ENCODE data around the gene UBE2R2. TPM values are rescaled to one million over a fixed set of nuclear protein-coding genes. Genes with fewer than 3 reads are reported as not detected.
"Not testable (repeated sequence)": the region's sequence is repeated elsewhere in the genome, so short reads cannot be mapped to it uniquely, and the experiment has no call there.

The UBE2R2 gene
- total RNA-seq, 1 donor from 2014 or later, result 90.1 TPM

GRCh38 chr9:33818847-33819500 is 2.0 kb downstream of the UBE2R2 start:
- H3K4me3 Mint-ChIP-seq (ENCODE audit: unreplicated experiment), result peak overlapping the region; percentile 96
- peak overlapping the region; percentile 93 for H3K27ac Mint-ChIP-seq (ENCODE audit: unreplicated experiment)
- peaks cover 8% of the 10 kb centered on the region for H3K9me3 Mint-ChIP-seq (ENCODE audit: unreplicated experiment)
- H3K27me3 Mint-ChIP-seq (ENCODE audit: unreplicated experiment), result peaks cover 10% of the 10 kb centered on the region
- DNase-seq, result no peak
- H3K4me1 Mint-ChIP-seq (ENCODE audit: low read depth, unreplicated experiment), result peaks cover 13% of the 10 kb centered on the region
- TF ChIP-seq, protein P1, sequence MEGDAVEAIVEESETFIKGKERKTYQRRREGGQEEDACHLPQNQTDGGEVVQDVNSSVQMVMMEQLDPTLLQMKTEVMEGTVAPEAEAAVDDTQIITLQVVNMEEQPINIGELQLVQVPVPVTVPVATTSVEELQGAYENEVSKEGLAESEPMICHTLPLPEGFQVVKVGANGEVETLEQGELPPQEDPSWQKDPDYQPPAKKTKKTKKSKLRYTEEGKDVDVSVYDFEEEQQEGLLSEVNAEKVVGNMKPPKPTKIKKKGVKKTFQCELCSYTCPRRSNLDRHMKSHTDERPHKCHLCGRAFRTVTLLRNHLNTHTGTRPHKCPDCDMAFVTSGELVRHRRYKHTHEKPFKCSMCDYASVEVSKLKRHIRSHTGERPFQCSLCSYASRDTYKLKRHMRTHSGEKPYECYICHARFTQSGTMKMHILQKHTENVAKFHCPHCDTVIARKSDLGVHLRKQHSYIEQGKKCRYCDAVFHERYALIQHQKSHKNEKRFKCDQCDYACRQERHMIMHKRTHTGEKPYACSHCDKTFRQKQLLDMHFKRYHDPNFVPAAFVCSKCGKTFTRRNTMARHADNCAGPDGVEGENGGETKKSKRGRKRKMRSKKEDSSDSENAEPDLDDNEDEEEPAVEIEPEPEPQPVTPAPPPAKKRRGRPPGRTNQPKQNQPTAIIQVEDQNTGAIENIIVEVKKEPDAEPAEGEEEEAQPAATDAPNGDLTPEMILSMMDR (IDR thresholded peaks at IDR 0.05; ENCODE audit: partially characterized antibody, unreplicated experiment), result no peak
- no peaks in the 10 kb centered on the region for H3K36me3 Mint-ChIP-seq (ENCODE audit: unreplicated experiment)

DNA sequence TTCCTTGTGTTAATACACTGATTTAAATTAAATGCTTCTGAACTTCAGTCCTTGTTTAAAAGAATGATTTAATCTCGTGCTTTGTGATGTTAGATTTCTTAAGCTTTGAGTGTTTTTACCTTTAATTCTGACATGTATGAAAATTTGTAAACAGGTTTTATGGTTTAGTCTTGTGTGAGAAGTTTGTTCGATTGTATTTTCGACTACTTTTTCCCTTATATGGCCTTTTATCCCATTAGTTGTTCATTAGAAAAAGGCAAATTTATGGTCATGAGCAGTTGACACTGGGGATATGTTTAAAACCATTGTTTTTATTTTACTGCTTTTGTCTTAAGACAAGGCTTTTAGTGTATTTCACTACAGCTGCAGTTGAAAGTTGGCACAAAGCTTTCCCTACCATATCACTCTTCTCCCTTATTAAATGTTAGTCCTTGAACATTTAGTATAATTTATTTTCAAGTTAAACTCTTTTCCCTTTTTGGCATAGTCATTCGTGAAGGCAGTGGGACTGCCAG is 3.3 kb downstream of the UBE2R2 start:
- Mint-ChIP-seq H3K27ac (ENCODE audit: unreplicated experiment) (no peak overlapping the region), H3K4me3 (ENCODE audit: unreplicated experiment) (peak overlapping the region; percentile 96), H3K36me3 (ENCODE audit: unreplicated experiment) (no peaks in the 10 kb centered on the region), H3K9me3 (ENCODE audit: unreplicated experiment) (peaks cover 8% of the 10 kb centered on the region), H3K4me1 (ENCODE audit: low read depth, unreplicated experiment) (peaks cover 11% of the 10 kb centered on the region), H3K27me3 (ENCODE audit: unreplicated experiment) (peaks cover 10% of the 10 kb centered on the region)
- DNase-seq, result no peak
- TF ChIP-seq, protein P1 (IDR thresholded peaks at IDR 0.05; ENCODE audit: partially characterized antibody, unreplicated experiment), result no peak

DNA sequence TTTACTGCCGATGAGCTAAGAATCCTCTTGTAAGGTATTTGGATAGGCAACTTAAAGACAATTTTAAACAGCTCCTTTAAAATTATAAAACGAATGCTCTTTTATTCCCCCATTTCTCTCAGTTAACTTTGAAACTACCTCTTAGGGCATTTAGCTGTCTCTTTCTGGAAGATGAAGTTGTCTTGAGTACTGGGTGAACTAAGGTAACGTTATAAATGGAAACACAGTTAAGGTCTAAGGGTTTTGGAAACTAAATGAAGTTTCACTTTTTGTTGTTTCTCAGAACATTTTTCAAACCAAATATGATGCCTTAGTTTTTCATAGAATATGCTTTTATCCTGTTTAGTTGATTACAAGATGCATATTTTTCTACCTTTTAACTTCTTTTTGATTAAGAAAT is 6.8 kb downstream of the UBE2R2 start:
- peaks cover 1% of the 10 kb centered on the region for H3K9me3 Mint-ChIP-seq (ENCODE audit: unreplicated experiment)
- H3K27me3 Mint-ChIP-seq (ENCODE audit: unreplicated experiment), result no peaks in the 10 kb centered on the region
- TF ChIP-seq, protein P1 (IDR thresholded peaks at IDR 0.05; ENCODE audit: partially characterized antibody, unreplicated experiment), result no peak
- H3K36me3 Mint-ChIP-seq (ENCODE audit: unreplicated experiment), result no peaks in the 10 kb centered on the region
- no peak overlapping the region for H3K27ac Mint-ChIP-seq (ENCODE audit: unreplicated experiment)
- no peak overlapping the region for H3K4me3 Mint-ChIP-seq (ENCODE audit: unreplicated experiment)
- H3K4me1 Mint-ChIP-seq (ENCODE audit: low read depth, unreplicated experiment), result peaks cover 10% of the 10 kb centered on the region
- DNase-seq, result no peak

DNA sequence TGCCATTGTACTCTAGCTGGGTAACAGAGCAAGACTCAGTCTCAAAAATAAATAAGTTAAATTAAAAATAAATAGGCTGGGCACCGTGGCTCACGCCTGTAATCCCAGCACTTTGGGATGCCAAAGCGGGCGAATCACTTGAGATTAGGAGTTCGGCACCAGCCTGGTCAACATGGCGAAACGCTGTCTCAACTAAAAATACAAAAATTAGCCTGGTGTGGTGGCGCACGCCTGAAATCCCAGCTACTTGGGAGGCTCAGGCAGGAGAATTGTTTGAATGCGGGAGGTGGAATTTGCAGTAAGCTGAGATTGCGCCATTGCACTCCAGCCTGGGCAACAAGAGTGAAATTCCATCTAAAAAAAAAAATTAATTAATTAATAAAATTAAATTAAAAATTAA is 10.3 kb downstream of the UBE2R2 start:
- not testable (repeated sequence) for H3K4me3 Mint-ChIP-seq (ENCODE audit: unreplicated experiment); H3K27ac Mint-ChIP-seq (ENCODE audit: unreplicated experiment); DNase-seq; H3K36me3 Mint-ChIP-seq (ENCODE audit: unreplicated experiment); H3K9me3 Mint-ChIP-seq (ENCODE audit: unreplicated experiment); H3K4me1 Mint-ChIP-seq (ENCODE audit: low read depth, unreplicated experiment); H3K27me3 Mint-ChIP-seq (ENCODE audit: unreplicated experiment)

- not testable (repeated sequence) for H3K36me3 Mint-ChIP-seq (ENCODE audit: unreplicated experiment); H3K27ac Mint-ChIP-seq (ENCODE audit: unreplicated experiment); DNase-seq; H3K27me3 Mint-ChIP-seq (ENCODE audit: unreplicated experiment); H3K9me3 Mint-ChIP-seq (ENCODE audit: unreplicated experiment); H3K4me3 Mint-ChIP-seq (ENCODE audit: unreplicated experiment); H3K4me1 Mint-ChIP-seq (ENCODE audit: low read depth, unreplicated experiment)
These were observed 12.8 kb downstream of the UBE2R2 start for GRCh38 chr9:33829641-33830230.

- no peak for DNase-seq
- Mint-ChIP-seq H3K27me3 (ENCODE audit: unreplicated experiment) (no peaks in the 10 kb centered on the region), H3K4me1 (ENCODE audit: low read depth, unreplicated experiment) (no peaks in the 10 kb centered on the region), H3K36me3 (ENCODE audit: unreplicated experiment) (no peaks in the 10 kb centered on the region), H3K4me3 (ENCODE audit: unreplicated experiment) (no peak overlapping the region), H3K27ac (ENCODE audit: unreplicated experiment) (no peak overlapping the region), H3K9me3 (ENCODE audit: unreplicated experiment) (peaks cover 5% of the 10 kb centered on the region)
- TF ChIP-seq, protein P1 (IDR thresholded peaks at IDR 0.05; ENCODE audit: partially characterized antibody, unreplicated experiment), result no peak
These were observed 18.8 kb downstream of the UBE2R2 start for GRCh38 chr9:33835625-33836260.

- DNase-seq; H3K36me3 Mint-ChIP-seq (ENCODE audit: unreplicated experiment); H3K9me3 Mint-ChIP-seq (ENCODE audit: unreplicated experiment); H3K27ac Mint-ChIP-seq (ENCODE audit: unreplicated experiment); H3K27me3 Mint-ChIP-seq (ENCODE audit: unreplicated experiment); H3K4me3 Mint-ChIP-seq (ENCODE audit: unreplicated experiment); H3K4me1 Mint-ChIP-seq (ENCODE audit: low read depth, unreplicated experiment): not testable (repeated sequence)
These were observed 19.3 kb downstream of the UBE2R2 start for GRCh38 chr9:33836261-33836660.
